Measurements from ENCODE around the gene FURIN.

The FURIN gene

DNA sequence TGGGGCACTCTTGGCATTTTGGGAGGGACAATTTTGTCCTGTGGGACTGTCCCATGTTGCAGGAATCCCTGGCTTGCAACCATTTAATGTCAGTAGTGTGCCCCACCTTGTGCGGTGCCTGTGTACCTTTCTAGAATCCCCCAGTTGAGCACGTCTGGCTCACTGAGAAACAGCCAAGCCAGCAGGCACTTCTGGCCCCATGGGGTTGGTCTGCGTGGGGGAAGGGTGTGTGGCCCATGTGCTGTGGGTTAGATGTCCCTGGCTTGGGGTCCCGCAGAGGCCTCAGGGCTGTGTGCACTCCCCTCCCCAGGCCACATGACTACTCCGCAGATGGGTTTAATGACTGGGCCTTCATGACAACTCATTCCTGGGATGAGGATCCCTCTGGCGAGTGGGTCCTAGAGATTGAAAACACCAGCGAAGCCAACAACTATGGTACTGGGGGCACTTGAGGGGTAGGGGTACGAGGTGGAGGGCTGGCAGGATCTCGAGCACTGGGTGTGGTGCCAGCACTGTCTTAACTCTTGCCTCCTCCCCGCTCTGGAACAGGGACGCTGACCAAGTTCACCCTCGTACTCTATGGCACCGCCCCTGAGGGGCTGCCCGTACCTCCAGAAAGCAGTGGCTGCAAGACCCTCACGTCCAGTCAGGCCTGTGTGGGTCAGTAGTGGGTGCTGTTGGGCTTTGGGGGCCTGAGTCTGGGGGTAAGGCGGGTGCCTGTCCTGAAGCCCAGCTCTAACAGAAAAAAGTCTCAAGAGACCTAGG, 12.2 kb downstream of the FURIN start:
- Histone ChIP-seq H3K36me3 (ENCODE audit: control insufficient read depth in 1 of 2, insufficient read depth in 2 of 2, low read length in 2 of 2) (peaks cover 43 to 69% of the 10 kb centered on the region in 2 donors), H3K27ac (ENCODE audit: low read length) (no peak overlapping the region), H3K4me3 (ENCODE audit: low read depth in 1 of 2, low read length in 2 of 2) (no peak overlapping the region), H3K27me3 (ENCODE audit: low read depth, low read length) (no peaks in the 10 kb centered on the region), H3K9me3 (ENCODE audit: control insufficient read depth in 1 of 2, low read length in 2 of 2) (no peaks in the 10 kb centered on the region), H3K4me1 (ENCODE audit: control insufficient read depth in 1 of 2, insufficient read depth in 2 of 2, low read length in 2 of 2) (peaks cover 10 to 16% of the 10 kb centered on the region in 2 donors)

DNA sequence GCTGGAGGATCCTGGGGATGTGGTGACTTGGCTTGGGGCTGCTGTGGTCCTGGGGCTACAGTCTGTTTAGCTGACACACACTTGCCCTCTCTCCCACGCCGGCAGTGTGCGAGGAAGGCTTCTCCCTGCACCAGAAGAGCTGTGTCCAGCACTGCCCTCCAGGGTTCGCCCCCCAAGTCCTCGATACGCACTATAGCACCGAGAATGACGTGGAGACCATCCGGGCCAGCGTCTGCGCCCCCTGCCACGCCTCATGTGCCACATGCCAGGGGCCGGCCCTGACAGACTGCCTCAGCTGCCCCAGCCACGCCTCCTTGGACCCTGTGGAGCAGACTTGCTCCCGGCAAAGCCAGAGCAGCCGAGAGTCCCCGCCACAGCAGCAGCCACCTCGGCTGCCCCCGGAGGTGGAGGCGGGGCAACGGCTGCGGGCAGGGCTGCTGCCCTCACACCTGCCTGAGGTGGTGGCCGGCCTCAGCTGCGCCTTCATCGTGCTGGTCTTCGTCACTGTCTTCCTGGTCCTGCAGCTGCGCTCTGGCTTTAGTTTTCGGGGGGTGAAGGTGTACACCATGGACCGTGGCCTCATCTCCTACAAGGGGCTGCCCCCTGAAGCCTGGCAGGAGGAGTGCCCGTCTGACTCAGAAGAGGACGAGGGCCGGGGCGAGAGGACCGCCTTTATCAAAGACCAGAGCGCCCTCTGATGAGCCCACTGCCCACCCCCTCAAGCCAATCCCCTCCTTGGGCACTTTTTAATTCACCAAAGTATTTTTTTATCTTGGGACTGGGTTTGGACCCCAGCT, 13.0 kb downstream of the FURIN start:
- H3K27ac ChIP-seq (ENCODE audit: low read length): no peak overlapping the region
- H3K4me3 ChIP-seq (ENCODE audit: low read depth in 1 of 2, low read length in 2 of 2): no peak overlapping the region
- no peaks in the 10 kb centered on the region for H3K9me3 ChIP-seq (ENCODE audit: control insufficient read depth in 1 of 2, low read length in 2 of 2)
- peaks cover 10 to 24% of the 10 kb centered on the region in 2 donors for H3K4me1 ChIP-seq (ENCODE audit: control insufficient read depth in 1 of 2, insufficient read depth in 2 of 2, low read length in 2 of 2)
- peaks cover 42 to 60% of the 10 kb centered on the region in 2 donors for H3K36me3 ChIP-seq (ENCODE audit: control insufficient read depth in 1 of 2, insufficient read depth in 2 of 2, low read length in 2 of 2)
- H3K27me3 ChIP-seq (ENCODE audit: low read depth, low read length): no peaks in the 10 kb centered on the region

DNA sequence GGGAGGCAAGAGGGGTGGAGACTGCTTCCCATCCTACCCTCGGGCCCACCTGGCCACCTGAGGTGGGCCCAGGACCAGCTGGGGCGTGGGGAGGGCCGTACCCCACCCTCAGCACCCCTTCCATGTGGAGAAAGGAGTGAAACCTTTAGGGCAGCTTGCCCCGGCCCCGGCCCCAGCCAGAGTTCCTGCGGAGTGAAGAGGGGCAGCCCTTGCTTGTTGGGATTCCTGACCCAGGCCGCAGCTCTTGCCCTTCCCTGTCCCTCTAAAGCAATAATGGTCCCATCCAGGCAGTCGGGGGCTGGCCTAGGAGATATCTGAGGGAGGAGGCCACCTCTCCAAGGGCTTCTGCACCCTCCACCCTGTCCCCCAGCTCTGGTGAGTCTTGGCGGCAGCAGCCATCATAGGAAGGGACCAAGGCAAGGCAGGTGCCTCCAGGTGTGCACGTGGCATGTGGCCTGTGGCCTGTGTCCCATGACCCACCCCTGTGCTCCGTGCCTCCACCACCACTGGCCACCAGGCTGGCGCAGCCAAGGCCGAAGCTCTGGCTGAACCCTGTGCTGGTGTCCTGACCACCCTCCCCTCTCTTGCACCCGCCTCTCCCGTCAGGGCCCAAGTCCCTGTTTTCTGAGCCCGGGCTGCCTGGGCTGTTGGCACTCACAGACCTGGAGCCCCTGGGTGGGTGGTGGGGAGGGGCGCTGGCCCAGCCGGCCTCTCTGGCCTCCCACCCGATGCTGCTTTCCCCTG, 13.8 kb downstream of the FURIN start:
- Histone ChIP-seq H3K9me3 (ENCODE audit: control insufficient read depth in 1 of 2, low read length in 2 of 2) (no peaks in the 10 kb centered on the region), H3K27me3 (ENCODE audit: low read depth, low read length) (no peaks in the 10 kb centered on the region), H3K27ac (ENCODE audit: low read length) (no peak overlapping the region), H3K4me3 (ENCODE audit: low read depth in 1 of 2, low read length in 2 of 2) (no peak overlapping the region), H3K36me3 (ENCODE audit: control insufficient read depth in 1 of 2, insufficient read depth in 2 of 2, low read length in 2 of 2) (peaks cover 38 to 57% of the 10 kb centered on the region in 2 donors), H3K4me1 (ENCODE audit: control insufficient read depth in 1 of 2, insufficient read depth in 2 of 2, low read length in 2 of 2) (peaks cover 10 to 26% of the 10 kb centered on the region in 2 donors)

DNA sequence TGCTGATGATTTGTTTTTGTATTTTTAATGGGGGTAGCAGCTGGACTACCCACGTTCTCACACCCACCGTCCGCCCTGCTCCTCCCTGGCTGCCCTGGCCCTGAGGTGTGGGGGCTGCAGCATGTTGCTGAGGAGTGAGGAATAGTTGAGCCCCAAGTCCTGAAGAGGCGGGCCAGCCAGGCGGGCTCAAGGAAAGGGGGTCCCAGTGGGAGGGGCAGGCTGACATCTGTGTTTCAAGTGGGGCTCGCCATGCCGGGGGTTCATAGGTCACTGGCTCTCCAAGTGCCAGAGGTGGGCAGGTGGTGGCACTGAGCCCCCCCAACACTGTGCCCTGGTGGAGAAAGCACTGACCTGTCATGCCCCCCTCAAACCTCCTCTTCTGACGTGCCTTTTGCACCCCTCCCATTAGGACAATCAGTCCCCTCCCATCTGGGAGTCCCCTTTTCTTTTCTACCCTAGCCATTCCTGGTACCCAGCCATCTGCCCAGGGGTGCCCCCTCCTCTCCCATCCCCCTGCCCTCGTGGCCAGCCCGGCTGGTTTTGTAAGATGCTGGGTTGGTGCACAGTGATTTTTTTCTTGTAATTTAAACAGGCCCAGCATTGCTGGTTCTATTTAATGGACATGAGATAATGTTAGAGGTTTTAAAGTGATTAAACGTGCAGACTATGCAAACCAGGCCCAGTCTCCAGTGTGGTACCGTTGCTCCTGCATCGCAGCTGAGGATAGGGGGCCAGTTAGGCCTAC, 14.6 kb downstream of the FURIN start:
- Histone ChIP-seq H3K27ac (ENCODE audit: low read length) (peak overlapping the region; percentile 87), H3K27me3 (ENCODE audit: low read depth, low read length) (no peaks in the 10 kb centered on the region), H3K4me1 (ENCODE audit: control insufficient read depth in 1 of 2, insufficient read depth in 2 of 2, low read length in 2 of 2) (peaks cover 10 to 26% of the 10 kb centered on the region in 2 donors), H3K4me3 (ENCODE audit: low read depth in 1 of 2, low read length in 2 of 2) (peak overlapping the region in 1 of 2 donors; percentile 68), H3K9me3 (ENCODE audit: control insufficient read depth in 1 of 2, low read length in 2 of 2) (no peaks in the 10 kb centered on the region), H3K36me3 (ENCODE audit: control insufficient read depth in 1 of 2, insufficient read depth in 2 of 2, low read length in 2 of 2) (peaks cover 30 to 57% of the 10 kb centered on the region in 2 donors)

DNA sequence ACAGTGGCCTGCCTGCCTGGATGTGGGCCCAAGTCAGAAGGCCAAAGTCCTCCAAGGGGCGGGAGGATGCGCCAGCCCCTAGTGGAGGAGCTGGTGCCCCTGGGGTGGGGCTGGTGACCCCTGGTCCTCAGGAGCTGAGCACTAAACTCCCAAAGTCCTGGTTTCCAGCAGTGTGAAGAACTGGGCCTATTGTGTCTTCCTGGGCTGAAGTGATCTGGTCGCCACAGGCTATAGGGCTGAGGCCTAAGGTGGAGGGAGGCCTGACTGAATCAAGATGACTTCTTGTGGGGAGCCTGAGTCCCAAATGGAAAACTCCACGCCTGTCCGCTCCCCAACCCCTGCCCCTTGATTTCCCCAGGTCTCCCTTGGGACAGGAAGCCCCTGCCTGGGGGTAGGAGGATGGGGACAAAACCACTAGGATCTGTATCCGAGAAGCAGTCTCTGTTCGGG, 15.2 kb downstream of the FURIN start:
- Histone ChIP-seq H3K27me3 (ENCODE audit: low read depth, low read length) (no peaks in the 10 kb centered on the region), H3K9me3 (ENCODE audit: control insufficient read depth in 1 of 2, low read length in 2 of 2) (no peaks in the 10 kb centered on the region), H3K27ac (ENCODE audit: low read length) (peak overlapping the region; percentile 87), H3K4me3 (ENCODE audit: low read depth in 1 of 2, low read length in 2 of 2) (peak overlapping the region; percentile 33 to 68), H3K4me1 (ENCODE audit: control insufficient read depth in 1 of 2, insufficient read depth in 2 of 2, low read length in 2 of 2) (peaks cover 10 to 26% of the 10 kb centered on the region in 2 donors), H3K36me3 (ENCODE audit: control insufficient read depth in 1 of 2, insufficient read depth in 2 of 2, low read length in 2 of 2) (peaks cover 24 to 55% of the 10 kb centered on the region in 2 donors)

DNA sequence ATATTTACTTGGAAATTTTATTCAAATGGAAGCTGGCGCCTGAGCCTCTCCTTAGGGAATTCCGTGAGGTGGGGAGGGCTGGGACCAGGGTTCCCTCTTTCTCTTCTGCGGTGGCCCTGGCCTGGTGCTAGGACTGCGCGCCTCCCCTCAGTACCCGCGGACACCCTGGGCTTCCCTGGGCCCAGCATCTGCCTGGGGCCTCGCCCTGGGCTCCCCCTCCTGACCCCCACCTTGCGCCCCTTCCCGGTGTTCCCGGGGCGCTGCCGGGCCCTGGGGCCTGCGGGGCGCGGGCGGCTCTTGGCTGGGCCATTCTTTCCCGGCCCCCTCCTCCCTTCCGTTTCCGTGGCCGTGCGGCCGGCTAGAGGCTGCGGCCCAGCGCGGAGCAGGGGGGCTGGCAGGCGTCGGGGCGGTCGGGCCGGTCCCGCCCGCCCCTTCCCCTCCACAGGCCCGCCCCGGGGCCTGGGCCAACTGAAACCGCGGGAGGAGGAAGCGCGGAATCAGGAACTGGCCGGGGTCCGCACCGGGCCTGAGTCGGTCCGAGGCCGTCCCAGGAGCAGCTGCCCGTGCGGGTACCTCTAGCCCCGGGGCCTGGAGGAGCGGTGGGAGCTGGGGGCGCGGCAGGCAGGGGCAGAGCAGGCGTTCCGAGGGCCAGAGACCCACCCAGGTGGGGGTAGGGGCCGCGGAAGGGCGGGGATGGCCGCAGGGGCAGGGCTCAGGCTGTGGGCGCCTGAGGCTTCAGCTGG, 15.8 kb downstream of the FURIN start, which contains the start of gene FES:
TSS of gene FES (plus strand) at position 529 of the 743 bp plus-strand sequence. CDS start 542 bp downstream, outside the sequence.
- Histone ChIP-seq H3K27me3 (ENCODE audit: low read depth, low read length) (no peaks in the 10 kb centered on the region), H3K4me3 (ENCODE audit: low read depth in 1 of 2, low read length in 2 of 2) (peak within 1 kb of the TSS; percentile 57 to 68), H3K9me3 (ENCODE audit: control insufficient read depth in 1 of 2, low read length in 2 of 2) (no peaks in the 10 kb centered on the region), H3K36me3 (ENCODE audit: control insufficient read depth in 1 of 2, insufficient read depth in 2 of 2, low read length in 2 of 2) (peaks cover 18 to 53% of the 10 kb centered on the region in 2 donors), H3K4me1 (ENCODE audit: control insufficient read depth in 1 of 2, insufficient read depth in 2 of 2, low read length in 2 of 2) (peaks cover 10 to 26% of the 10 kb centered on the region in 2 donors), H3K27ac (ENCODE audit: low read length) (peak within 1 kb of the TSS; percentile 87)

DNA sequence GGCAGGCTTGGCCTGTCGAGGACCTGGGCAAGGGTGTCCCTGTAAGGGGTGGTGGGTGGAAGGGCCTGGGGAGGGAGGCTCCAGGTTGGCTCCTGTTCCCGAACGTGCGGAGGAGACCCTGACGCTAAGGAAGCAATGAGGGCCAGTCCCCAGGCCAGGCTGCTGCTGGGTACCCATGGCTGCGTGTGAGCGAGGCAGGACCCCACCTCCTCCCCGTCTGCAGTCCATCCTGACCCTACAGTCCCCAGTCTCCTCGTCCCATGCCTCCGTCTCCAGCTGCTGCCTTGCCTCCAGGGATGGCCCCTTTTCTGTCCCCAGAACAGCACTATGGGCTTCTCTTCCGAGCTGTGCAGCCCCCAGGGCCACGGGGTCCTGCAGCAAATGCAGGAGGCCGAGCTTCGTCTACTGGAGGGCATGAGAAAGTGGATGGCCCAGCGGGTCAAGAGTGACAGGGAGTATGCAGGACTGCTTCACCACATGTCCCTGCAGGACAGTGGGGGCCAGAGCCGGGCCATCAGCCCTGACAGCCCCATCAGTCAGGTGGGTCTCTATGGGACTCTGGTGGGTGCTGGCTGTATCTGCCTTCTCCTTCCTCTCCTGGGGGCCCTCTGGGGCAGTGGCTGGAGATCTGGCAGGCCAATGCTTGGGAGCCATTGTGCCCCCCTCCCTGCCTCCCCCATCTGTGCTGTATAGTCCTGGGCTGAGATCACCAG, 16.5 kb downstream of the FURIN start:
- Histone ChIP-seq H3K27me3 (ENCODE audit: low read depth, low read length) (no peaks in the 10 kb centered on the region), H3K4me1 (ENCODE audit: control insufficient read depth in 1 of 2, insufficient read depth in 2 of 2, low read length in 2 of 2) (peaks cover 10 to 26% of the 10 kb centered on the region in 2 donors), H3K36me3 (ENCODE audit: control insufficient read depth in 1 of 2, insufficient read depth in 2 of 2, low read length in 2 of 2) (peaks cover 17 to 52% of the 10 kb centered on the region in 2 donors), H3K4me3 (ENCODE audit: low read depth in 1 of 2, low read length in 2 of 2) (peak overlapping the region; percentile 57 to 68), H3K9me3 (ENCODE audit: control insufficient read depth in 1 of 2, low read length in 2 of 2) (no peaks in the 10 kb centered on the region), H3K27ac (ENCODE audit: low read length) (peak overlapping the region; percentile 87)

DNA sequence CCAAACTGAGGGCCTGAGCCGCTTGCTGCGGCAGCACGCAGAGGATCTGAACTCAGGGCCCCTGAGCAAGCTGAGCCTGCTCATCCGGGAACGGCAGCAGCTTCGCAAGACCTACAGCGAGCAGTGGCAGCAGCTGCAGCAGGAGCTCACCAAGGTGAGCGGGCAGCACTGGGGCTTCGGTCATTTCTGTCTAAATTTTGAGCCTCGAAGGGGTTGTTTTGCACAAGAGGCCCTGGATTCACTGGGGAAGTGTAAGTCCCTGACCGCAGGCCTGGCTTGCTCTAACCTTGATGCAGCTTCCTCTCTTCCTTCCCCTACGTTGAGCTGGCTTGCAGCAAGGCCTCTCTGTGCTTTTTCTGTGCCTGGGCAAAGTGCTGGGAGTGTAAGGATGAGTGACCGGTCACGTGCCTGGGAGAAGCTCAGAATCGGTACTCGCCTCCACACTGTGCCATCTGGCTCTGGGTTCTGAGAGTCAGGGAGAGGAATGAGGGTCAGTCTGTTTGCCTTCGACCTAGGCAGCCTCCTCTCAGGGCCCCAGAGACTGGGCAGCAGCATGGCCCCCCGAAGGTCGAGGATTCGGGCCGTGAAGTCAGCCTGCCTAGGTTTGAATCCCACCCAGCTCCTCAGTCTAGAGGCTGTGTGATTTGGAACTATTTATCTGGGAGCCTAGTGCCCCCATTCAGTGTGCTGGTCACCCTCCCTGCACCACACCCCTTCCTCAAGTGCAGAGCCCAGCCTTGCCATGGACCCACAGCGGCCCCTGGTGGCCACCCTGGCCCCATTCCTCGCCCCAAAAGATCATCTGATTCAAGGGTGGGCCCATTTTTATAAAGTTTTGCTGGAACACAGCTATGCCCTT, 17.3 kb downstream of the FURIN start:
- Histone ChIP-seq H3K9me3 (ENCODE audit: control insufficient read depth in 1 of 2, low read length in 2 of 2) (no peaks in the 10 kb centered on the region), H3K4me1 (ENCODE audit: control insufficient read depth in 1 of 2, insufficient read depth in 2 of 2, low read length in 2 of 2) (peaks cover 10 to 26% of the 10 kb centered on the region in 2 donors), H3K27me3 (ENCODE audit: low read depth, low read length) (no peaks in the 10 kb centered on the region), H3K27ac (ENCODE audit: low read length) (peak overlapping the region; percentile 87), H3K4me3 (ENCODE audit: low read depth in 1 of 2, low read length in 2 of 2) (peak overlapping the region; percentile 57 to 68), H3K36me3 (ENCODE audit: control insufficient read depth in 1 of 2, insufficient read depth in 2 of 2, low read length in 2 of 2) (peaks cover 16 to 52% of the 10 kb centered on the region in 2 donors)

DNA sequence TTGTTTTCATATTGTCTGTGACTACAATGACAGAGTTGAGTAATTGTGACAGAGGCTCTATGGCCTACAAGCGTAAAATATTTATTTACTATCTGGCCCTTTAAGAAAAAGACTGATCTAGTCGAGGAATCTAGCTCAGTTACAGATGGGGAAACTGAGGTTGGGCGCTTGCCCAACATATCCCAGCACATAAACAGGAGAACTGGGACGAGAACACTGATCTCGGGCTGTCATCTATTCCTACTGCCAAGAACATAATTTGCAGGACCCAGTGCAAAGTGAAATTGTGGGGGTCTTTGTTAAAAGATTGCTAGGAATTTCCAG, 17.9 kb downstream of the FURIN start:
- Histone ChIP-seq H3K4me1 (ENCODE audit: control insufficient read depth in 1 of 2, insufficient read depth in 2 of 2, low read length in 2 of 2) (peaks cover 10 to 26% of the 10 kb centered on the region in 2 donors), H3K27me3 (ENCODE audit: low read depth, low read length) (no peaks in the 10 kb centered on the region), H3K9me3 (ENCODE audit: control insufficient read depth in 1 of 2, low read length in 2 of 2) (no peaks in the 10 kb centered on the region), H3K27ac (ENCODE audit: low read length) (peak overlapping the region; percentile 87), H3K36me3 (ENCODE audit: control insufficient read depth in 1 of 2, insufficient read depth in 2 of 2, low read length in 2 of 2) (peaks cover 19 to 52% of the 10 kb centered on the region in 2 donors), H3K4me3 (ENCODE audit: low read depth in 1 of 2, low read length in 2 of 2) (peak overlapping the region; percentile 57 to 68)
